NCI-H2029 (cell line): Measurements from ENCODE around the gene APOL5.
"Not testable (repeated sequence)": the region's sequence is repeated elsewhere in the genome, so short reads cannot be mapped to it uniquely, and the experiment has no call there.

ENCODE experiments used
- DNase-seq: peaks from one replicate; lab custom pipeline; 2025; lab: John Stamatoyannopoulos, UW

Gene APOL5

DNA sequence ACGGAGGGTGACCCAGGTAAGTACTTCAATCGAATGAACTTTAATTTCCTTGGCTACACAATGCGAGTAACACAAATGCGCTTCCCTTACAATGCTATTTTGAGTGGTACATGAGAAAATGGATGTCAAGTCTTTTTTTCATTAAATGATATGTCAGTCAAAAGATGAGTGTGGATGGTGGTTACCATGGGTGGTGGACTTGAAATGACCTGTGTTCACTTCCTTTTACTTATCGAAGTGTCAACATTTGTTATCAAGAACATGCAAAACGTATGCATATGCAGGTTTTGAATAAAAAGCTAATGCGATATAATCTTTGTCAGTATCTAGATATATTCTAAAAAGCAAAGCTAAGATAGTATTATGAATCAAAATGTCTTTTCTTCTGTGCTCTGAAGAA lies 8.8 kb upstream of the APOL5 start:
- DNase-seq, result no peak

DNA sequence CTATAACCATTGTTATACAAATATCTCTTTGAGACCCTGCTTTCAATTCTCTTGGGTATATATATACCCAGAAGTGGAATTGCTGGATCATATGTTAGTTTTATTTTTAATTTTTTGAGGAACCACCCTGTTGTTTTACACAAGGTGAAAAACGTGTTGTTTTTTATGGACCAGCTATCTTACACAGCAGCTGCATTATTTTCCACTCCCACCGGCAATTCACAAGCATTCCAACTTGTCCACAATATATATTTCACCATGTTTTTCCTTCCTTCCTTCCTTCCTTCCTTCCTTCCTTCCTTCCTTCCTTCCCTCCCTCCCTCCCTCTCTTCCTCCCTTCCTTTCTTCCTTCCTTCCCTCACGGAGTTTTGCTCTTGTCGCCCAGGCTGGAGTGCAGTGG lies 6.3 kb upstream of the APOL5 start:
- no peak for DNase-seq

DNA sequence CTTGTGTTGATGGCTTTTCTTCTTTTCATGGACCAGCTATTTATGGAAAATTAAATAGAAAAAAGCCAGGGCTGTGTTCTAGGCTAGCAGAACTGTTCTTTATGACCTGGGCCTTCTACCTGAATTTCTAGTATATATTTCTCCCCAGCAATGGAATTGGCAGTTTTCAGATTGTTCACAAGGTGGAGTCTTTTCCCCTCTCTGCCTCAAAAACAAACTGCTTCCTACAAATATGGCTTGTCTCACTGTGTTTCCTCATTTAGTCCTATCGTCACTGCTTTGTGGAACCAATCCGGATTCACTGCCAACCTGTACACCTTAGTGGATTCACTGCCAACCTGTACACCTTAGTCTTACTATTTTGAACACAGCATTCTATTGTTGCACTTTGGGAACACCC lies 5.0 kb upstream of the APOL5 start:
- no peak for DNase-seq

- DNase-seq, result no peak
Observed at GRCh38 chr22:35719212-35719875, 1.7 kb downstream of the APOL5 start.

- no peak for DNase-seq
Observed at GRCh38 chr22:35721960-35722359, 4.3 kb downstream of the APOL5 start.

DNA sequence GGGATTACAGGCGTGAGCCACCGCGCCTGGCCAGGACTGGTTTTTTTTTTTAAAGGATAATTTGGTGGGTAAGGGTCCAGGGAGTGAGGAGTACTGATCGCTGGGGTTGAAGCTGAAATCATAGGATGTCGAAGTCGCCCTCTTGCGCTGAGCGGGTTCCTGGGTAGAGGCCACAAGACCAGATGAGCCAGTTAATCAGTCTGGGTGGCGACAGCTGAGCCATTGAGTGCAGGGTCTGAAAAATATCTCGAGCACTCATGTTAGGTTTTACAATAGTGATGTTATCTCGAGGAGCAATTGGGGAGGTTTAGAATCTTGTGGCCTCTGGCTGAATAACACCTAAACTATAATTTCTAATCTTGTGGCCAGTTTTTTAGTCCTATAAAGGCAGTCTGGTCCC lies 7.8 kb downstream of the APOL5 start:
- no peak for DNase-seq

- DNase-seq, result no peak
Observed at GRCh38 chr22:35726398-35726797, 8.7 kb downstream of the APOL5 start.

GRCh38 chr22:35726933-35727332 lies 9.3 kb downstream of the APOL5 start:
- DNase-seq, result no peak

DNA sequence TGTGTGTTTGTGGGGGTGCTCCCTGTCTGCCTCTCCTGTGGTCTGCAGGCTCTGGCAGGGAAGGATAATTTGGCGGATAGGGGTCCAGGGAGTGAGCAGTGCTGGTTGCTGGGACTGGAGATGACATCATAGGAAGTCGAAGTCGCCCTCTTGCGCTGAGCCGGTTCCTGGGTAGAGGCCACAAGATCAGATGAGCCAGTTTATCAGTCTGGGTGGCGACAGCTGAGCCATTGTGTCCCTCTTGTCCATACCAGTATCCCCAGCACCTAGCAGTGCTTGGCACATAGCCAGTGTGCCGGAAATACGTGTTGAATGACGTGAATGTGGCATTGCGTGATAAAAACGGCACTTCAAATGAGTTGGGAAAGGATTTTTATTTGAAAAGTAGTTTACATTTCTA lies 9.8 kb downstream of the APOL5 start:
- DNase-seq, result no peak

DNA sequence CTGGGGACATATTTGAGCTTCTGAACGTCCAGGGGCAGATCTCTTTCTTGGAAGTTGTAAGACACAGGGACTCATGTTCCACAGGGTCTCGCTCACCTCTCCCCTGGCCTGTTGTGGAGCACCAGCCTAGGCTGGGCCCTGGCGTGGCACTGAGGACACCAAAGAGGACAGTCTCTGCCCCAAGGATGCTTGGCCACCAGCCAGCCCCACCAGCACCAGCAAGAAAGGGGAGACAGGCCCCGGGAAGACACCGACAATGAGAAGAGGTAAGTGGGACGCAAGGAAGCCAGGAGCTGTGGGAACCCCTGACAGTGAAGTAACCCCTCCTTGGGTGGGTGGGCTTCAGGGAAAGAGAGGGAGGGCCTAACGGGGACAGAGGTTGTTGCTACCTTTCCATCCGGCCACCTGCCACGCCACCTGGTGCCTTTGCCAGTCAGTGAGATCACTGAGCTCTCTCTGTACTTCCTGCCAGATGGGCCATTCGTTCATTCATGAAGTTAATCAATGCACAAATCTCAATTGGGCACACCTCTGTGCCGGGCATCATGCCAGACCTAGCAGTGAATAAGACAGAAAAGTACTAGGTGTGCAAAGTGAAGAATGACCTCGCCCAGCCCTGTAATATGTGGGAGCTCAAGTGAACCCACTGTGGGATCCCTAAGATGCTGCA lies 11.1 kb downstream of the APOL5 start:
- peak; percentile 60 for DNase-seq

GRCh38 chr22:35729309-35729698 lies 11.6 kb downstream of the APOL5 start:
- DNase-seq, result no peak

DNA sequence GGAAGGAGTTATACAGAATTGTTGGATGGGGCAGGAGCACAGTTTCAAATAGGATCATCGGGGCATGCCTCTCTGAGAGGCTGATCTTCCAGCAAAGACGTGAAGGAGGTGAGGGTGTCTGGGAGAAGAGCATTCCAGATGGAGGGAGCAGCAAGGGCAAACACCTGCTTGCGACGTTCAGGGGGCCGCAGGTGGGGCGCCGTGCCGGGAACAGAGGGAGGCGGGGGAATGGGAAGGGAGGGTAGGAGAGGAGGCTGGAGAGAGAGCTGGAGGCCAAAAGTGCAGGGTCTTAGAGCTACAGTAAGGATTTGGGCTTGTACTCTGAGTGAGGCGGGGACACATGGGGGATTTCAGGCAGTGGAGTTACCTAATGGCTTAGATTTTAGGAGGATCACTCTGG lies 13.6 kb downstream of the APOL5 start:
- no peak for DNase-seq

GRCh38 chr22:35732116-35732515 lies 14.4 kb downstream of the APOL5 start:
- no peak for DNase-seq

DNA sequence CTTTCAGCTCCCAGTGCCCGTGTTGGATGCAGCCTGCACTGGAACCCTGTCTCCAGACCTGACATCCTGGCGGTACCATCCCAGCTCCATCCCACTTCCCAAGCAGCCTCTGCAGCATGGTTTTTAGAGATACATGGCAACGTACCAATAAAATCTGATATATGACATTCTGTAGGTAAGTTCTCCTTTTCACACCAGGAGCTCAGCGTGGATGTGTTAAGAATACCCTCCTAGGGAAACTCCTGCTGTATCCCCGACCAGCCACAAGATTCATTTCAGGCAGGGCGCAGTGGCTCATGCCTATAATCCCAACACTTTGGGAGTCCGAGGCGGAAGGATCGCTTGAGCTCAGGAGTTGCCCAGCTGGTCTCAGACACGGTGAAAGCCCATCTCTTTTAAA lies 15.4 kb downstream of the APOL5 start:
- no peak for DNase-seq

- no peak for DNase-seq
Observed at GRCh38 chr22:35733791-35734516, 16.3 kb downstream of the APOL5 start.

DNA sequence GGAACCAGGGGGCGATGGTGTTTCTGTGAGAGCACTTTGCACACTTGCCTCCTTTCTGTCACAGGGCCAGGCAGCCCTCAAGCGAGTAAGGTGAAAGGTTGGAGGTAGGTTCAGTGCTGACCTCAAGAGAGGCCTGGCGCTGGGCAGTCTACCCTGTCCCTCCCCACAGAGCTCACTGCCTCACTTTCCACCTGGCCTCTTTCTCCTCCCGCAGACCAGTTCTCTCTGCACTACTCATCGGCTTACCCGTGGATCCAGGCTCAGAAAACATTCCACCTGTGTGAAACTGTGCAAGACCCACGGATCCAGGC lies 16.8 kb downstream of the APOL5 start:
- no peak for DNase-seq

DNA sequence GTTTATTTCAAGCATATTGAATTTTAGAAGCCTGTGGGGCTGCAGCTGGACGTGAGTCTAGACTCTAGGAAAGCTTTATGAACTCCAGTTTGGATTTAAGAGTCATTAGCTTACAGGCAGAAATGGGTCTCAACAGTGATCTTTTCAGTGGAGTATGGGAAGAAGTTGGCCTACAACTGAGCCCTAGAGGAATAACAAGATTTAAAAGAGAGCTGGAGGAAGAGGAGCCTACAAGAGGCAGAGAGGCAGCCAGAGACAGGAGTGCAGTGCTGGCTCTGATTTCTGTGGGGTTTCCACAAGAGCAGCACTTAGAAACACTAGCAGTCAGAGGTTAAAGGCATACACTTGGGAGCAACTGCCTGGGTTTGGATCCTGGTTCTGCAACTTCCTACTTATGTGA lies 17.9 kb downstream of the APOL5 start:
- DNase-seq, result no peak

DNA sequence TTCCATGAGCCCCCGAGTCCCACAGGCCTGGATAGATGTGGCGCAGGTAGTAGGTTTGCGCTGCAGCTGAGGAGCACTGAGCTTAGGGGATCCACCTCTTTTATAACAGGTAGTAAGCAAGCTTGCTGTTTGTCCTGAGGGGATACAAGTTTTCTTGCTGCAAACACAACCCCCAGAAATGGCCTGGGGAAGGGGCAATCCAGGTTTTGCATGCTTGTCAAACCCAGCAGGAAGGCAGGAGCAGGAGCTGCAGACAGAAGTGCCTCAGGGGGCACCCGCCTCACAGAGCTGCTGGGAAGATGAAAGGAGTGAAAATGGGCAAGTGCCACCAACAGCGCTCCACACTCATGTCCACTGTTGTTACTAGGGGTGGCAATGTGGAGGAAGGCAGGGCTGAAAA lies 18.5 kb downstream of the APOL5 start:
- no peak for DNase-seq

GRCh38 chr22:35736701-35737100 lies 19.0 kb downstream of the APOL5 start:
- no peak for DNase-seq

DNA sequence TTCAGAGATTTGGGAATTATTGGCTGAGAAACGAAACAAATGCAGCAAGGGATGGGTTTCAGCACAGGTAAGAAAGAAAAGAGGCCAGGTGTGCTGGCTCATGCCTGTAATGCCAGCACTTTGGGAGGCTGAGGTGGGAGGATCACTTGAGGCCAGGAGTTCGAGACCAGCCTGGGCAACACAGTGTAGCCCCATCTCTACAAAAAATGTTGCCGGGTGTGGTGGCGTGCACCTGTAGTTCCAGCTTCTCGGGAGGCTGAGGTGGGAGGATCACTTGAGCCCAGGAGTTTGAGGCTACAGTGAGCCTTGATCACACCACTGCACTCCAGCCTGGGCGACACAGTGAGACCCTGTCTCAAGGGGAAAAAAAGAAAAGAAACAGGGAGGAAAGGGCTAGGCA lies 20.2 kb downstream of the APOL5 start:
- DNase-seq, result not testable (repeated sequence)

DNA sequence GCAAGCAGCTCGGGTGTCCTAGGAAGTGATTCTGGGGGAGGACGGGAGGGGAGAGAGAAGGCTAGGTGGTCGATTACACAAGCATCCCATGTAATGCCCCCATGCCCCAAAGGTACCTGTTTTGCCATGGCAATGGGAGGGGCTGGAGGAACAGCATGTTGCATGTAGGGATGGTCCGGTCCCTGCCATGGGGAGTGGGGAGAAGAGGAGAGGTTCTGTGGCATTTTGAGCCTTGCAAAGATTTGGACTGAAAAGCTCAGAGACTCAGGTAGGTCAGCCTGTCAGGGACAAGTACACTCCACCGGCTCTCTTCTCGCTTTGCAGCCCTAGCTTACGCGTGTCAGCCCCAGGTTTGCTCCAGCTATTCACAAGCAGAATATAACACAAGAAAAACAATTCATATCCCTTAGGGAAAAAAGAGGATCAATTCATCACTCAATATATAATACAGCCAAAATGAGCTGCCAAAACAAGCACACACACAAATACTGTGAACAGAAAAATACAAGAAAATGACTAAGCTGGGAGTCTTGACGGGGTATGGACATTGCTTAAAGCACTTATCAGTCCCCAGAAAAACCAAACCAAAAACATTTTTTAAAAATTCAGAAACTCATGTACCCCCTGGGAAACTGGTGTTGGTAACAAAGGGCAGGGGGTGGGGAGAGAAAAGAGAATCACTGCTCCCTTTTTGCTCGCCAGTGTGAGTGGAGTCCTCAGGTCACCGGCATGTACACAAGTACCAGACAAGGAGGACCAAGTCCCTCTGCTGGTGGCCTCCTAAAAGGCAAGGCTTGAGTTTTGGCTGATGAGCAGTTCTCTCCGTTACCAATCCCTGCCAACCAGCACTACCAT lies 21.6 kb downstream of the APOL5 start:
- DNase-seq, result no peak

DNA sequence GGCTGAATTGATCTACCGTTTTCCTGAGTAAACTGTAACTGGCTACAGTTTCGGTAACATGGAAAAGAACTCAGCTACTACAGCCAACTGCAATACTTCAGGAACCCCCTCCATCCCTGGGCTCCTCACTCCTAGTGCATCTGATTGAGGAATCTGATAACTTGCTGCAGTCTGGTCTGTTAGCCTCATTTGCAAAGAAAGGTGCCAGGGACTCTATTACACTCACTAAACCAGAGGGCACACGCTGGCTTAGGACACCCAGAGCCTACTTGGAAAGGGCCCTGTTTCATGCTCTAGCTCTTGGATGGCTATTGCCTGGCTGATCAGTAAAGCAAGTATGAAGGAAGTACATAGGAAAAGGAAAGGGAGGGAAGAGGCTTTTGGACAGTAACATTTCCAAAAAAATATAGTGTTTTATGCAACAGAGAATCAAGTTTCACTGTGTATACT lies 22.3 kb downstream of the APOL5 start:
- DNase-seq, result no peak

- DNase-seq, result no peak
Observed at GRCh38 chr22:35740616-35741015, 22.9 kb downstream of the APOL5 start.
